GM18861 (cell line): ENCODE results near the gene RAB23.
"Not testable (repeated sequence)": the region's sequence is repeated elsewhere in the genome, so short reads cannot be mapped to it uniquely, and the experiment has no call there.

Source experiments
- ATAC-seq: cut with Tn5 transposase; IDR thresholded peaks from one replicate; pipeline ENCODE4 v1.9.1; 2021; ENCODE audit not compliant: unreplicated experiment

Gene RAB23

DNA sequence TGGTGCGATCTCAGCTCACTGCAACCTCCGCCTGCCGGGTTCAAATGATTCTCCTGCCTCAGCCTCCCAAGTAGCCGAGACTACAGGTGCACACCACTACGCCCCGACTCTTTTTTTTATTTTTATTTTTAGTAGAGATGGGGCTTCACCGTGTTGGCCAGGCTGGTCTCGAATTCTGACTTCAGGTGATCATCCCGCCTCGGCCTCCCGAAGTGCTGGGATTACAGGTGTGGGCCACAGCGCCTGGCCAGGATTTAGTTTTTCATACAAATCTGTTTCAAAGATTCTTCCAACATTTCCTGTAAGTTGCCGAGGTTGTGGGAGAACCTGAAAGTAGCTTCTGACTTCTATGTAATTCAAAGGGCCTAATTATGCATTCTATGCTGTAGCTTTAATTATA is 21.4 kb upstream of the RAB23 start:
- ATAC-seq, result not testable (repeated sequence)

DNA sequence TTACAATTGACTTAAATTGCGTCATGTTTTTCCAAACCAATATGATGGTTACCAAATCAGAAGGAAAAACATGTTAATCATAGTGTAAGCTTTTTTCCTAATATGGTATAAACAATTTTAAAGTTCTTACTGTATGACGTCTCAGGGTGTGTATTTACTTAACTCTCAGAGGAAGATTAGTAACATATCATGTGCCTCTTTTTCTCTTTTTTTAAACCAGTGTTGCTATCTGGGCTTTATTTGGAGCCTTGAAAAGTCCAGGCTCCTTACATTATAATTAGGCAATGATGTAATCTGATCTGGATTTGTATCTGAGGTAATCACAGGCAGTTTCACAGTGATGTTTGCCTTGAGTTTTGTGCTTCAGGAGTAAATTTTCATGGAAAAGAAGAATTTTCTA is 20.4 kb upstream of the RAB23 start:
- ATAC-seq, result no peak

DNA sequence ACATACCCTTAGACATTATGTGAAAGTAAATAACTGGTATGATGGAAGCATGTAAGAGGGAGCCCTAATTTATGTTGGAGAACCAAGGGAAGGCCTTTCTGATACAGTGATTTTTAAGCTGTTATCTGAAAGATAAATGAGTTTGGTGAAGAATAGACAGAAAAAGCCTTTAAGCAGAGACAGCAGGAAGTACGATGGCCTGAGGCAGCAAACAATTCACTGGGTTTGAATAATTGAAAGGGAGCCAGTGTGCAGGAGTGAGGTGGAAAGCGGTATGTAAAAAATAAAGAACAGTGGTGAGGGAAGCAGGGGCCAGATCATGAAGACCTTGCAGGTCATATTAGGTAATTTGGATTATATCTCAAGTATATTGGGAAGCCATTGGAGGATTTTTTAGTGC is 4.1 kb upstream of the RAB23 start:
- no peak for ATAC-seq

DNA sequence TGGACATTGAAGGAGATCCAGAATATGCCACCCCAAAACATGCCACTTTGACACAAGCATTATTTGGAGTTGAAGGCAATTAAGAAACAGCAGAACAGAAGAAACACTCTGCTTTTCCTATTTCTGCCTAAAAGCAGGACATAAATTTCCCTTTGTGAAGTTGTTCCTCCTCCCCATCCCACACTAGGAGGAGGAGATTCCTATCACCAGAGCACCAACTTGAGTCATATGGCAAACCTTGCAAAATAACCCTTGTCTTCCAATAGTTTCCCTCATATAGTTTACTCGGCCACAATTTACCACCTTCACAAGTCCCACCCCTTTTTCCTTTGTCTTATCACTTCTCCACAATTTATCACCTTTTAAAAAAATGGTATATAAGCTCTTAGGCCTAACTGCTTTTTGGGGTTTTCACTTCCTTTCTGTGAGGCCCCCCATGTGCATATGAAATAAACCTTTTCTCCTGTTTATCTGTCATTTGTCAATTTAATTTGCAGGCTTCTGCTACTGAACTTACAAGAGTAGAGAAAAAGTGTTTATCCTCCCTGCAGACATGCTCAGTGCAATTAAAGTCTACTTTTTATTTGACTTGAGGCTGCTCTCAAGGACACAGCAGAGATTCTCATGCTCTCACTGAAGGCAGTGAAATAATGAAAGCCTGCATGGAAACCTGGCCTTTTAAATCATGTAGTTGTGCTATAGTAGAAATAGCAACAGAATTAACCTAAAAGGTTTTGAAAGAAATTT is 2.8 kb upstream of the RAB23 start:
- ATAC-seq, result no peak

DNA sequence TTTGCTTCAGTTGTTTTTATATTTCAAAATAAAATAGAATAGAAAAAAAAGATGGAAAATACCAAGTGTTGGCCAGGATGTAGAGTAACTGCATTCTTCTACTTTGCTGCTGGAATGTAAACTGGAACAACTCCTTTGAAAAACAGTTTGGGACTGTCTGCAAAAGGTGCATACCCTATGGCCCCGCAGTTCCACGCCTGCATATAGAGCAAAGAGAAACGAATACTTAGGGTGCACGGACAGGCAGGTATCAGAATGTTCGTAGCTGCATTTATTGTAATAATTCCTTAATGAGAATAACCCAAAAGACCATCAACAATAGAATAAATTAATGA is 603 bp upstream of the RAB23 start:
- no peak for ATAC-seq

DNA sequence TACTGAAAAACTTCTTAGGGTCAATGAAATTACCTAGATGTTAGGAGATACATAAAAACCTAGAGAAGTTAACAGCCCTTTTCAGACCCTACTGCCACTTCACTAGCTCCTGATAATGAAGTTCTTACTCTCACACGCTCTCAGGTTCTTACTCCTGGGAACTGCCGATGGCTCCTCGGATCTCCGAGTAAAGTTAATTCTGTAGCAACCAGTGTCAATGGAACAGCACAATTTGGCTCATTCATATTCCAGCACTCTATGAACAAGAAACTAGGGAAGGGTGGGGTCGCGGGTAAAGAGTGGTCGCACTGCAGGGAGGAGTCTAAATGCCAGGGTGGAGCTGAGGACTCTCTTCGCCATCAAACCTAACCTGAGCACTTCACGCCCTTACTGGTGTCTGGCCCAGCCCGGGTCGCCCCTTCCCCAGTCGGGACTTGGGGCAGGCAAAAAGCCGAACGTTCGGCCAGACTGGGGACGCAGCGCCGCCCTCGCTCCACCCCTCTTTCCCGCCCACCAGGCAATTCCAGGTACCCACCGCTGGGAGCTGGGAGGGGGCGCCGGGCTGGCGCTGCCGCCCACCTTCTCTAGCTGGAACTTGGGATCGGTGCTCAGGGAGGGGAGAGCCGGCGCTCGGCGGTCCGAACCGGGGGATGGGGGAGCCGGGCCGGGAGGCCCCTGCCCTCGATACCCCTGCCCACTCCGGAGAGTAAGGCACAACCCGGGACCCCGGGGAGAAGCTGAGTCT is 744 bp downstream of the RAB23 start:
- ATAC-seq, result peak; percentile 28

DNA sequence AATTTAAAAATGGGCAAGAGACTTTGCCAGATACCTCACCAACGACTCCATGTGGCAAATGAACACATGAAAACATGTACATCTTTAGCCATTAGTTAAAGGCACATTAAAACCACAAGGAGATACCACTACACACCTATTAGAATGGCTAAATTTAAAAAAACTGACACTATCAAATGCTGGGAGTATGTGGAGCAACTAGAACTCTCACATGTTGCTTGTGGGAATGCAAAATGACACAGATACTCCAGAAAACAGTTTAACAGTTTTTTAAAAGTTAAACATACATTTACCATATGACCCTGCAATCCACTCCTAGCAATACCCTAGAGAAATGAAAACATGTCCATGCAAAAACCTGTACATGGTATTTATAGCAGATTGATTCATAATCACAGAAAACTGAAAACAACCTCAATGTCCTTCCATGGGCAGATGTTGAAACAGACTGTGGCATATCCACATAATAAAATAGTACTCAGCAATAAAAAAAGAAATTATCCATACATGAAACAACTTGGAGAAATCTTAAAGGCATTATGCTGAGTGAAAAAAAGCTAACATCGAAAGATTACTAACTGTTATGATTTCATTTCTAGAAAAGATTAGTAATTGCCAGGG is 1.9 kb downstream of the RAB23 start:
- no peak for ATAC-seq

DNA sequence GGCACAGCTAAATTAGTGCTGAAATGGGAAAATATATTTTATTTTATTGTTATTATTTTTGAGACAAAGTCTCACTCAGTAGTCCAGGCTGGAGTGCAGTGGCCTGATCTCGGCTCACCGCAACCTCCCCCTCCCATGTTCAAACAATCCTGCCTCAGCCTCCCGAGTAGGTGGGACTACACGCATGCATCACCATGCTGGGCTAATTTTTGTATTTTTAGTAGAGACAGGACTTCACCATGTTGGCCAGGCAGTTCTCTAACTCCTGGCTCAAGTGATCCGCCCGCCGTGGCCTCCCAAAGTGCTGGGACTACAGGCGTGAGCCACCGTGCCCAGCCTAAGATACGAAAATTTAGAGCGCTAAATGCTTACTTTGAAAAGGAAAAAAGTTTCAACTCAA is 4.8 kb downstream of the RAB23 start:
- ATAC-seq, result no peak

DNA sequence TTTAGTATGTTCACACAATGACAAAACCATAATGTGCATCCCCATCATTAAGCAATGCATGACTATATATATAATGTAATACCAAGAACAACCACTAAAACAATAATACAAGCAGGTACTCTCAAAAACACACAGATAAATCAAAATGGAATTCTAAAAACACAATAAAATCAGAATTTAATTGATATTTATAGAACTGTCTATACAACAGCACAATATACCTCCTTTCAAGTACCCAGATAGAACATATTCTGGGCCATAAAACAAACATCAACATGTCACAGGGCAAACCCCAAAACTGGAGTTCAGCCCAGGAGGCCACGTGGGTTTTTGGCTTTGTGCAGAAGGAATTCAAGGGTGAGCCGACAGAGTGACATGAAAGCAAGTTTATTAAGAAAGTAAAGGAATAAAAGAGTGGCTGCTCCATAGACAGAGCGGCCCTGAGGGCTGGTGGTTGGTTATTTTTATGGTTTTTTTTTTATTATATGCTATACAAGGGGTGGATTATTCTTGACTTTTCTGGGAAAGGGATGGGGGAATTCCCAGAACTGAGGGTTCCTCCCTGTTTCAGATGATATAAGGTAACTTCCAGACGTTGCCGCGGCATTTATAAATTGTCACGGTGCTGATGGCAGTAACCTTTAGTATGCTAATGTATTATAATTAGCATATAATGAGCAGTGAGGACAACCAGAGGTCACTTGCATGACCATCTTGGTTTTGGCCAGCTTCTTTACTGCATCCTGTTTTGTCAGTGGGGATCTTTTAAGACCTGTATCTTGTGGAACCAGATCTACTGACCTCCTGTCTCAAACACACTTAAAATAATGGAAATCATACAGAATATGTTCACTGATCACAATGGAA is 5.6 kb downstream of the RAB23 start:
- ATAC-seq, result no peak

DNA sequence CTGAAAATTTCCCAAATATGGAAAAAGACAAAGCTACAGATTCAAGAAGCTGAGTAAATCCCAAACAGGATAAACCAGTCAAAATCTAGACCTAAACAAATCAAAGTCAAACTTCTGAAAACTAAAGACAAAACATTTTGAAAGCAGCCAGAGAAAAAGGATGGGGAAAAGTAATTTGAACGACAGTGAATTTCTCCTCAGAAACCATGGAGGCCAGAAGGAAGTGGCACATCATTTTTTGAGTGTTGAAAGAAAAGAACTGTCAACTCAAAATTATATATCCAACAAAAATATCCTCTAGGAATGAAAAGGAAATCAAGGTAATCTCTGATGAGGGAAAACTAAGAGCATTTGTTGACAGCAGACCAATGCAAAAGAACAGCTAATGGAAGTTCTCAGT is 6.8 kb downstream of the RAB23 start:
- no peak for ATAC-seq

DNA sequence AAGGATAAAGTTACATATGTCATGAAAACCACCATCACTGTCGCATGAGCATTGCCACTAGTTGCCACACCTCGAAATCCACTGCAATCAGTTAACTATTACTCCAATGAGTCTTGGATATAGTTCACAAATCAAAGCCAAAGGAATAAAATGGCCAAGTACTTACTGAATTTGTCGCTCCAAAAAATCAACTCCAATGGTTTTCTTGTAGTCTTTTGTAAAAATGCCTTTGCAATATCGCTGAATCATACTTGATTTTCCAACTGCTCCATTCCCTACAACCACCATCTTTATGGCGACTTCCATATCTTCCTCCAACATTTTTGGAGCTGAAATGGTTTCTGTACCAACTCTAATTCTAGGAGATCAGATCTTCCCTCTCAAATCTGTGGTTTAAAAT is 12.0 kb downstream of the RAB23 start:
- no peak for ATAC-seq

DNA sequence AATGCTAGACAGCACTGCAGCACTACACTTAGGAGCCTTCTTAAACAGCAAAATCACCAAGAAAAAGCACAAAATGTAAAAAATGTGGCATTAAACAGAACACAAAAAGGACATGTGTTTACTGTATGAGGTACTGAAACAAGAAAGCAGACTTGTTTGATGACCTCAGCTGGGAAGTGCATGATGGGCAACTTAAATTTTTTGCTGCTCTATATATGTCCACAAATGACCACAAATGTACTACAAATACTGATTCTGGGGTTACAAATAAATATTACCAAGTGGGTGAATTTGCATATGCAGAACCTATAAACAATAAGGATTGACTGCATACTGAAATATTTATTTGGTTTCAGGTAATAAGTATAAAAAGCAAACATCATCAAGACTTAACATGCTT is 13.1 kb downstream of the RAB23 start:
- no peak for ATAC-seq

DNA sequence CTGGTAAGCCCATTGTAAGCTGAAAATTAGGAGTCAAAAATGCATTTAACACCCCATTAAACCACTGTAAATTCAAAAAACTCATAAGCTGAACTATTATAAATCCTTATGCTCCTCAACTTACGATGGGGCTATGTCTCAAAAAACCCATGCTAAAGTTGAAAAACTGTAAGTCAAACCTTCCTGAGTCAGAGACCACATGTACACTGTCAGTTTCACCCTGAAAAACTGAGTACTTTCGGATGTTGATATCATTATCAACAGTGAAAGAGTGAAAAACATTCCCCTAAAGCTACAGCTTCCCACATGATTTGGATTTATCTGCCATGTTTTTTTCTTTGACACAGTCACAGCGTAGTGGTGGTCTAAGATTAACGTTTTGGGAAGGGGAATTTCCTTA is 14.2 kb downstream of the RAB23 start:
- ATAC-seq, result no peak

DNA sequence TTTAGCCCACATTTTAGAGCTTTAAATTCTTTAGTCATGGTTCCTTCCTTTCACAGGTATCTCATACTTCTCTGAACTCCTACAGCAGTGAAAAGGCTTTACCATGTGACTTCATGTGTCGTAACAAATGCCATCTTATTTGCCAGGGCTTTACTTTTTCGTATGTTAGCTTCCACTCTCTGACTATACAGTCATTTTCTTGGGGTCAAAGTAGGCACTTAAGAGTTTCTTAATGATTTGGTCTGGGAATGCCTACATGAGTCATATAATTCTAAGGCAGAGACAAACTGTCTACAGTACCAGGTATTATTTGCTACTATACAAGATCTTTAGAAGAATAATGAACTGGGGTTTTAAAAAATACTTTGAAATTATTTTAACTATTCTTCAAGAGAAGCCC is 15.0 kb downstream of the RAB23 start:
- no peak for ATAC-seq

DNA sequence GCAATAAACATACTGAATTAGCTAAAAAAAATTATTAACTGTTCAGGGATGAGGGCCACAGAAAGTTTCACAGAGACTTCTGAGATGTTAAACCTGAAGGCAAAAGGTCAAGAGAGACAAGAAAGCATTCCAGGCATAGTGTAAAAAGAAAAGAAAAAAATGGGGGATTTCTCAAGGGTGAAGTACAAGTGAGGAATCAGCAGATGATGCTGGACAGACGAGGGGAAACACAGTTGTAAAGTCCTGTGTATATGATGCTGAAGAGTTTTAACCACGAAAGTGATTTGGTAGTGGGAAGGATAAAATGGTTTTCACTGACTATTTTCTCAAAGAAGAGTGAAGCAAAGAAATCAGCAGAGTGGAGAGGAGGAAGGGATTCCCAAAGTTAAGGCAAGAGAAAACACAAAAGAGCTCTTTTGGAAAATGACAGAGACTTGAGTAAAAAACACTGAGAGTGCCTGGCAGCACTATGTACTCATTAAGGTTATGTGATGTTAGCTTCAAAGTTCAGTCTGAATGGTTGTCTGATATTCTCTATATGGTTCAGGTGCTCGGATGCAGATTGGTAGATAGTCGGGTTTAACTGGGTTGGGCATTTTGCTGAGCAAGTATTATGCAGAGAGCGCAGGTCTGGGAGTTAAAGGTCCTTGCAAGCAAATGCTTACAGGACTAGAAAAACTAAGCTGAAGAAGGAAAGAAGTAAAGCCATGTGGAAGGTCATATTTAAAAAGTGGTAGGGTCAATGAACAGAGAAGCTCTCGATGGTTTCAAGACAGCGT is 16.4 kb downstream of the RAB23 start:
- ATAC-seq, result no peak

DNA sequence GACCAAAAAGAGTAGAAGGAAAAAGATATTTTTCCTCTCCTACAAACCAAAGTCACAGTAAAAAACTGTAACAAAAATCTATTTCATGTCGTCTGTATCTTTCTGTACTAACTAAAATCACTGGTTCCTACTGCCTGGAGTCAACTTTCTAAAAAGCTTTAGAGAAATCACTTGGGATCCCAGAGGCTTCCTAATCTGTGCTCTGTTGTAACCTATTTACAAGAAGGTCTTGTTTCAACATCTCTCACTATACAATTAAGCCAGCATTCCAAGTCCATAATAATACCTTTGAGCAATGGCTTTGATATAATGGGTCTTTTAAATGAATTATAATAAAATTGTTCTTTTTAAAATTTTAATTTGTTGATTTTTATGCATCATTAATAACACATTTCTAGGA is 20.4 kb downstream of the RAB23 start:
- no peak for ATAC-seq

DNA sequence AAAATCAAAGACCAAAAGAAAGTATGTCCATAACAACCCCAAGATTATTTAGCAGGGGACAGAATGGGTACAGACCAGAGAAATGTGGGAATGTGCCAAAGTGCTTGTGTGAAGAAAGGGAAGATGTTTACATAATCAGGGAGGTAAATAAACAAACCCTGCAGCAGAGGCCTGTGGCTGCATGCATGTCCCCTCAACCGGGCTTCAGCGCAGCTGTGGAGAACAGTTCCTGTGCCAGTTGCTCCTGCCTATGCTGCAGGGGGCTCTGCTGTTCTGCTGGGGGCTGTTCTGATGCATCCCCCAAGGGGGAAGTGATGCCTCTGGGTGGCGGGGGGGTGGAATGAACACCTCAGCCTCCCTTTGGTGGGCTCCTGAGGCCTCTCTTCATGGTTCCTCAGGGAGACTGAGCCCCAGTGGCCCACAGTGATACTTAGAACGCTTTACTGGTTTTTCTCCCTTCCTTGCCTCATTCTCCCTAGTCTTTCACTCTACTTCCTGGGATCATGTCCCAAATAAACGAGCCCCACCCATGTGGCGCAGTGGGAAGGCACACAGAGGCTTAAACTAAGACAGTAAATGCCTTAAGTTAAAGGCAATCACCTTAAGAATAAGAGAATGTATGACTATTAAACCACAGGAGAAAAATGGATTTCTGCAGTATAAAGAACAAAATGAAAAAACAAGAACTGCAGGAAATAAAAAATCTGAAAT is 23.0 kb downstream of the RAB23 start:
- ATAC-seq, result no peak

DNA sequence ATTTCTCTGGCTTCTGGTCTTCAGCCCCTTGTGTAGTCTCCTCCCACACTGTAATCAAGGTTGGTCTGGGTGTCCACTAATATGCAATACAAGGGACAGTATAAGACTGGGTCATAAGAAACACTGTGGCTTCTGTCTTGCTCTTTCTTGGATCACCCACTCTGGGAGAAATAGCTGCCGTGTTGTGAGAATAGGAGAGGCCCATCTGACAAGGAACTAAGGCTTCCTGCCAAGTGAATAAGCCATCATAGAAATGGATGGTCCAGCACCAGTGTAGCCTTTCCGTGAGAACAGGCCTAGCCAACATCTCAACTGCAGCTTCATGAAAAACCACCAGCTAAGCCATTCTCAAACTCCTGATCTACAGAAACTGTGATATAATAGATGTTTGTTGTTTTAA is 26.6 kb downstream of the RAB23 start:
- no peak for ATAC-seq

DNA sequence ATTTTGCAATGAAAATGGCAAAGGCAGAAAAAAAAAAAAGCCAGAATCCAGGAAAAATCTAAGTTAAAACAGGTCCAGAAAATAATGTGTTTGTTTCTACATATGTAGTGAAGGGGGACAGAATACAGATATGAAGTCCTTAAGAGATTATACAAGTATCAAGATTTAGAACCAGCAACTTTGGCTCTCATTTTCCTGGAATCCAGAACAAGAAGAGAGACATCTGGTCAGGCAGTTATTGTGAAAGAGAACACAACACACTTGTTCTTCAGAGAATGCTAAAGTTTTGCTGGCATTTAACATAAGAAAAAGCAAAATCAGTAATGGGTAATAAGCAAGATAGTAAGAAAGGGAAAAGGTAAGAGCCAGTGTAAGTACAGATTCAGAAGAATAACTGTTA is 28.9 kb downstream of the RAB23 start:
- ATAC-seq, result no peak

DNA sequence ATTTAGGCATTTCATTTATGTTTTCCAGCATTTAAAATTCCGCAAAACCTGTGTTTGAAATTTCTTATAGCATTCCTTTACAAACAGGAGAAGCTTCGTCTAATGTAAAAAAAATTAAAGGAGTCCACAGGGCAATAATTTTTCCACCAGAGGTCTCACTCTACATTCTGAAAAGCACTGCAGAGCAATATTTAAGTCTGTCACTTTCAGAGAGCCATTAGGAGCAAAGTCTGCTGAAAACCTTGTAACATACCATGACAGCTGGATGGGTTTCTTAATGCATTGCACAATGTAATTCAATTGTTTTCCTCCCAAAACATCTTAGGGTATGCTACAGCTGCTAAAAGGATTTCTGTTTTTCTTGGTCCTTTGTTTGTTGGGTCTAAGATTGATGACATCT is 32.0 kb downstream of the RAB23 start:
- ATAC-seq, result no peak
